Keratinocyte (primary cell): Measurements from ENCODE around the gene LHX4. TPM values are rescaled to one million over a fixed set of nuclear protein-coding genes. Genes with fewer than 3 reads are reported as not detected.

Experiments
- DNase-seq: peaks from one replicate; pipeline ENCODE4 v3.0.0-alpha.2; 2011; ENCODE audit warnings: low read depth, missing footprints, low spot score
- FAIRE-seq: peaks from 2 replicates; lab custom pipeline; 2011; peaks lifted over from hg19 to GRCh38; lab: Jason Lieb, UNC
- H2AFZ ChIP-seq: 2 replicates; pipeline ENCODE4 v1.6.0; 2012; ENCODE audit warnings: low read length, control low read depth, inconsistent platforms; ENCODE audit not compliant: control insufficient read depth
- H3K27ac ChIP-seq: 2 replicates; pipeline ENCODE4 v1.5.1; 2011; ENCODE audit warnings: low read length; ENCODE audit not compliant: control insufficient read depth, insufficient read depth
- H3K27me3 ChIP-seq: 3 replicates; pipeline ENCODE4 v1.6.0; 2011; ENCODE audit warnings: low read length; ENCODE audit not compliant: control insufficient read depth, insufficient read depth; ENCODE audit errors: extremely low read depth
- H3K36me3 ChIP-seq, 2 experiments: 2 replicates in 1 of 2; 3 replicates in 1 of 2; pipeline ENCODE4 v1.5.1; 2011; ENCODE audit warnings: low read length in 2 of 2, mild to moderate bottlenecking in 1 of 2; ENCODE audit not compliant: control insufficient read depth in 2 of 2, insufficient read depth in 2 of 2; ENCODE audit errors: extremely low read depth in 1 of 2
- H3K4me1 ChIP-seq: 3 replicates; pipeline ENCODE4 v1.5.1; 2011; ENCODE audit warnings: low read length; ENCODE audit not compliant: control insufficient read depth, insufficient read depth; ENCODE audit errors: extremely low read depth
- H3K4me2 ChIP-seq: 3 replicates; pipeline ENCODE4 v1.6.0; 2011; ENCODE audit warnings: low read depth, low read length; ENCODE audit not compliant: control insufficient read depth, insufficient read depth; ENCODE audit errors: extremely low read depth
- H3K4me3 ChIP-seq, 3 experiments: fragments of 200-600 bp in 1 of 3; sonication (generic) in 1 of 3; 2 replicates in 2 of 3; 3 replicates in 1 of 3; pipeline ENCODE4 v1.5.1; 2011 to 2016; ENCODE audit warnings: low read length in 3 of 3, mild to moderate bottlenecking in 3 of 3, control low read depth in 2 of 3, inconsistent platforms in 1 of 3, low read depth in 1 of 3, mixed read lengths in 1 of 3, mixed run types in 1 of 3, moderate library complexity in 1 of 3; ENCODE audit not compliant: control insufficient read depth in 2 of 3, insufficient read depth in 2 of 3; ENCODE audit errors: extremely low read depth in 1 of 3
- H3K79me2 ChIP-seq: 2 replicates; pipeline ENCODE4 v1.6.0; 2012; ENCODE audit warnings: low read length; ENCODE audit not compliant: control insufficient read depth, insufficient read depth
- H3K9ac ChIP-seq: 3 replicates; pipeline ENCODE4 v1.6.0; 2011; ENCODE audit warnings: low read length; ENCODE audit not compliant: control insufficient read depth, insufficient read depth; ENCODE audit errors: extremely low read depth
- H3K9me1 ChIP-seq: 3 replicates; pipeline ENCODE4 v1.6.0; 2011; ENCODE audit warnings: low read length; ENCODE audit not compliant: control insufficient read depth, insufficient read depth; ENCODE audit errors: extremely low read depth
- H3K9me3 ChIP-seq: 2 replicates; pipeline ENCODE4 v1.5.1; 2012; ENCODE audit warnings: low read depth, low read length; ENCODE audit not compliant: control insufficient read depth
- H4K20me1 ChIP-seq: 3 replicates; pipeline ENCODE4 v1.6.0; 2011; ENCODE audit warnings: low read length; ENCODE audit not compliant: control insufficient read depth, insufficient read depth; ENCODE audit errors: extremely low read depth
- CTCF ChIP-seq, 3 experiments: IDR thresholded peaks in 1 of 3; conservative IDR thresholded peaks in 1 of 3; optimal IDR thresholded peaks in 1 of 3; 2 replicates in 2 of 3; 3 replicates in 1 of 3; pipeline versions ENCODE3 to v1.5.1; 2011; ENCODE audit warnings: low read length in 3 of 3, mild to moderate bottlenecking in 3 of 3, moderate library complexity in 2 of 3, control low read depth in 1 of 3, inconsistent platforms in 1 of 3; ENCODE audit not compliant: insufficient read depth in 2 of 3; ENCODE audit errors: extremely low read depth in 1 of 3
- EZH2 ChIP-seq: IDR thresholded peaks from one replicate; pipeline ENCODE4 v1.6.1; 2012; ENCODE audit warnings: inconsistent platforms, mild to moderate bottlenecking, low read length, moderate library complexity
- dilution Hi-C: fragments of 300-500 bp; cut with MboI; formaldehyde crosslinking; loops from one replicate; pipeline ENCODE4 v1.7.0; 2020; ENCODE audit warnings: low sequenced_read_pairs; ENCODE audit not compliant: extremely low pct_ligation_motif_present
- polyA plus RNA-seq, 5 experiments: library from polyadenylated mRNA; depleted of rRNA in 3 of 5; stranded (reverse) in 3 of 5; stranded (forward) in 1 of 5; unstranded in 1 of 5; fragments of >200 nt; gene quantifications; 1 replicate in 1 of 5; 2 replicates in 3 of 5; 3 replicates in 1 of 5; pipeline versions ENCODE4 v1.2.1 to v1.2.3, GENCODE V29; 2011 to 2012; ENCODE audit warnings: missing spikeins in 2 of 5, low read depth in 1 of 5, low replicate concordance in 1 of 5

The LHX4 gene
- polyA plus RNA-seq, 1 donor (not counting 4 experiments of a cell fraction or from before 2014, with no cell fraction given): not detected

GRCh38 chr1:180213401-180214170 is 16.5 kb upstream of the LHX4 start:
- Histone ChIP-seq H3K9me3 (no peaks in the 10 kb centered on the region), H3K36me3 (no peaks in the 10 kb centered on the region), H4K20me1 (no peaks in the 10 kb centered on the region), H3K4me3 (no peak overlapping the region), H3K9ac (no peak overlapping the region), H3K9me1 (no peaks in the 10 kb centered on the region), H3K79me2 (no peaks in the 10 kb centered on the region), H2AFZ (no peak overlapping the region), H3K4me2 (no peak overlapping the region), H3K4me1 (peaks cover 6% of the 10 kb centered on the region), H3K27ac (no peak overlapping the region), H3K27me3 (no peaks in the 10 kb centered on the region)
- FAIRE-seq (no peak), DNase-seq (no peak)
- dilution Hi-C loops: no loop called here
- TF ChIP-seq EZH2 (no peak), CTCF (optimal IDR thresholded peaks at IDR 0.05 in 1 of 3, IDR thresholded peaks at IDR 0.05 in 1 of 3, conservative IDR thresholded peaks at IDR 0.05 in 1 of 3; ENCODE audit: extremely low read depth in 1 of 3, insufficient read depth in 2 of 3, low read length in 3 of 3) (peak in 1 of 3 experiments; percentile 8)

GRCh38 chr1:180215856-180216625 is 14.0 kb upstream of the LHX4 start:
- Histone ChIP-seq H3K4me3 (no peak overlapping the region), H2AFZ (no peak overlapping the region), H4K20me1 (no peaks in the 10 kb centered on the region), H3K27ac (no peak overlapping the region), H3K9me1 (no peaks in the 10 kb centered on the region), H3K27me3 (no peaks in the 10 kb centered on the region), H3K36me3 (no peaks in the 10 kb centered on the region), H3K79me2 (no peaks in the 10 kb centered on the region), H3K4me2 (no peak overlapping the region), H3K9ac (no peak overlapping the region), H3K9me3 (no peaks in the 10 kb centered on the region), H3K4me1 (no peaks in the 10 kb centered on the region)
- TF ChIP-seq EZH2: no peak
- TF ChIP-seq CTCF (optimal IDR thresholded peaks at IDR 0.05 in 1 of 3, IDR thresholded peaks at IDR 0.05 in 1 of 3, conservative IDR thresholded peaks at IDR 0.05 in 1 of 3; ENCODE audit: extremely low read depth in 1 of 3, insufficient read depth in 2 of 3, low read length in 3 of 3): no peak
- no peak for DNase-seq
- dilution Hi-C loops: no loop called here
- no peak for FAIRE-seq
